Stimulated activated CD4-positive, alpha-beta T cell treated with anti-CD3 and anti-CD28 coated beads, Interleukin-1b, Interleukin-23, amount 100 ng/mL, for 24 hours (primary cell): ENCODE data around the gene EWSR1.
"Not testable (repeated sequence)": the region's sequence is repeated elsewhere in the genome, so short reads cannot be mapped to it uniquely, and the experiment has no call there.

Experiments used
- DNase-seq, 4 experiments: peaks; one replicate each; pipeline ENCODE4 v3.0.0-alpha.2; 2020; ENCODE audit warnings: low read depth in 4 of 4, low spot score in 1 of 4

EWSR1 gene

GRCh38 chr22:29334696-29335344, 66.8 kb downstream of the EWSR1 start:
- no peak for DNase-seq

GRCh38 chr22:29335656-29336055, 67.6 kb downstream of the EWSR1 start:
- no peak for DNase-seq

- DNase-seq: no peak
Measured at GRCh38 chr22:29336751-29337490, 68.9 kb downstream of the EWSR1 start.

- DNase-seq: no peak
Measured at GRCh38 chr22:29337631-29338284, 69.7 kb downstream of the EWSR1 start.

- no peak for DNase-seq
Measured at GRCh38 chr22:29338398-29338797, 70.3 kb downstream of the EWSR1 start.

GRCh38 chr22:29339381-29340235, 71.5 kb downstream of the EWSR1 start:
- no peak for DNase-seq

GRCh38 chr22:29340566-29340965, 72.5 kb downstream of the EWSR1 start:
- no peak for DNase-seq

- no peak for DNase-seq
Measured at GRCh38 chr22:29341056-29341848, 73.2 kb downstream of the EWSR1 start.

- no peak for DNase-seq
Measured at GRCh38 chr22:29341849-29342127, 73.7 kb downstream of the EWSR1 start.

- DNase-seq: no peak
Measured at GRCh38 chr22:29342177-29342576, 74.1 kb downstream of the EWSR1 start.

- no peak for DNase-seq
Measured at GRCh38 chr22:29342577-29343312, 74.7 kb downstream of the EWSR1 start.

GRCh38 chr22:29343313-29343805, 75.3 kb downstream of the EWSR1 start:
- no peak for DNase-seq

- DNase-seq: no peak
Measured at GRCh38 chr22:29344137-29344536, 76.1 kb downstream of the EWSR1 start.

GRCh38 chr22:29344889-29345288, 76.8 kb downstream of the EWSR1 start:
- DNase-seq: not testable (repeated sequence)

GRCh38 chr22:29345932-29346331, 77.9 kb downstream of the EWSR1 start:
- no peak for DNase-seq

GRCh38 chr22:29346659-29347058, 78.6 kb downstream of the EWSR1 start:
- no peak for DNase-seq

- no peak for DNase-seq
Measured at GRCh38 chr22:29348041-29348440, 80.0 kb downstream of the EWSR1 start.

- DNase-seq: no peak
Measured at GRCh38 chr22:29348956-29349355, 80.9 kb downstream of the EWSR1 start.
